Stomach (tissue), 4 donors: Measurements from ENCODE around the gene PIPOX.

ENCODE experiments used
- EP300 ChIP-seq: sonication (generic); formaldehyde crosslinking; IDR thresholded peaks from one replicate; pipeline ENCODE4 v1.6.1; 2017; ENCODE audit warnings: antibody characterized with exemption
- POLR2A ChIP-seq, 4 donors: fragments of 450-650 bp; IDR thresholded peaks; one replicate each; pipeline ENCODE4 v1.6.1; 2016; ENCODE audit warnings: antibody characterized with exemption in 4 of 4, control low read depth in 2 of 4, mild to moderate bottlenecking in 1 of 4, moderate library complexity in 1 of 4
- POLR2AphosphoS5 ChIP-seq, 3 donors: sonication (generic); formaldehyde crosslinking; IDR thresholded peaks; one replicate each; pipeline ENCODE4 v1.6.1; 2016; ENCODE audit warnings: antibody characterized with exemption in 3 of 3
- TF ChIP-seq, protein P1 (sequence below), 7 experiments: fragments of 450-650 bp in 4 of 7; fragments of 200-600 bp in 3 of 7; sonication (generic) in 3 of 7; IDR thresholded peaks; one replicate each; pipeline ENCODE4 v1.5.1; 2016 to 2019; ENCODE audit warnings: antibody characterized with exemption in 7 of 7, control low read depth in 2 of 7, mild to moderate bottlenecking in 1 of 7

DNA sequence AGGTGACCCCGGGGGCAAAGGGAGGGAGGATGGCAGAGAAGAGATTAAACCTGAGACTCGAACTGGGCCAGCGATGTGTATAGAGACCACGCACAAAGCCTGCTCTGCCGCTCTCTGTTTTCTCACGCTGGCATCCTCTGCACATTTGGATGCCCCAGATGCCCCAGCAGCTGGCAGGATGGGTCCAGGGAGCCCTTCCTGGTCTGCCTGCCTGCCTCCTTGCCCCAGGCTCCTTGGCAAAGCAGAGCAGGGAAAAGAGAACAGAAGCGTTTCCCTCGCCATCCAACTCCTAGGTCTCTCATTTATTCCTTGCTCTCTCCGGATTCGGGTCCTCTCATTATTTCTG lies 5.2 kb upstream of the PIPOX start:
- TF ChIP-seq, protein P1, sequence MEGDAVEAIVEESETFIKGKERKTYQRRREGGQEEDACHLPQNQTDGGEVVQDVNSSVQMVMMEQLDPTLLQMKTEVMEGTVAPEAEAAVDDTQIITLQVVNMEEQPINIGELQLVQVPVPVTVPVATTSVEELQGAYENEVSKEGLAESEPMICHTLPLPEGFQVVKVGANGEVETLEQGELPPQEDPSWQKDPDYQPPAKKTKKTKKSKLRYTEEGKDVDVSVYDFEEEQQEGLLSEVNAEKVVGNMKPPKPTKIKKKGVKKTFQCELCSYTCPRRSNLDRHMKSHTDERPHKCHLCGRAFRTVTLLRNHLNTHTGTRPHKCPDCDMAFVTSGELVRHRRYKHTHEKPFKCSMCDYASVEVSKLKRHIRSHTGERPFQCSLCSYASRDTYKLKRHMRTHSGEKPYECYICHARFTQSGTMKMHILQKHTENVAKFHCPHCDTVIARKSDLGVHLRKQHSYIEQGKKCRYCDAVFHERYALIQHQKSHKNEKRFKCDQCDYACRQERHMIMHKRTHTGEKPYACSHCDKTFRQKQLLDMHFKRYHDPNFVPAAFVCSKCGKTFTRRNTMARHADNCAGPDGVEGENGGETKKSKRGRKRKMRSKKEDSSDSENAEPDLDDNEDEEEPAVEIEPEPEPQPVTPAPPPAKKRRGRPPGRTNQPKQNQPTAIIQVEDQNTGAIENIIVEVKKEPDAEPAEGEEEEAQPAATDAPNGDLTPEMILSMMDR (IDR thresholded peaks at IDR 0.05), result no peak
- no peak for TF ChIP-seq POLR2A (IDR thresholded peaks at IDR 0.05)
- TF ChIP-seq POLR2AphosphoS5 (IDR thresholded peaks at IDR 0.05), result no peak
- TF ChIP-seq EP300, result no peak
